GM23338 (cell line): ENCODE results near the gene HCRTR2. TPM values are rescaled to one million over a fixed set of nuclear protein-coding genes. Genes with fewer than 3 reads are reported as not detected.
"Not testable (repeated sequence)": the region's sequence is repeated elsewhere in the genome, so short reads cannot be mapped to it uniquely, and the experiment has no call there.

Experiments
- ATAC-seq: fragments of 200-7000 bp; cut with Tn5 transposase; 3 replicates; pipeline ENCODE4 v1.9.1; 2020
- DNase-seq: peaks from one replicate; pipeline ENCODE4 v3.0.0-alpha.2; 2015; ENCODE audit warnings: low spot score
- H2AFZ ChIP-seq: fragments of 200-600 bp; sonication (generic); 2 replicates; pipeline ENCODE4 v1.8.0; 2016; ENCODE audit warnings: antibody characterized with exemption, mild to moderate bottlenecking, moderate library complexity
- H3F3A ChIP-seq: fragments of 200-600 bp; sonication (generic); replicated peaks from 2 replicates; pipeline ENCODE4 v1.8.0; 2017; ENCODE audit warnings: antibody characterized with exemption, mixed run types, low read depth
- H3K27ac ChIP-seq: fragments of 200-600 bp; sonication (generic); 2 replicates; pipeline ENCODE4 v1.6.1; 2016; ENCODE audit warnings: low read depth
- H3K27me3 ChIP-seq: fragments of 200-600 bp; sonication (generic); 2 replicates; pipeline ENCODE4 v1.8.0; 2016; ENCODE audit warnings: mild to moderate bottlenecking, mixed run types, moderate library complexity; ENCODE audit not compliant: insufficient read depth
- H3K36me3 ChIP-seq: fragments of 200-600 bp; sonication (generic); 2 replicates; pipeline ENCODE4 v1.8.0; 2016; ENCODE audit warnings: mild to moderate bottlenecking; ENCODE audit not compliant: insufficient read depth
- H3K4me1 ChIP-seq: fragments of 200-600 bp; sonication (generic); 2 replicates; pipeline ENCODE4 v1.8.0; 2016; ENCODE audit warnings: mild to moderate bottlenecking, moderate library complexity; ENCODE audit not compliant: insufficient read depth
- H3K4me2 ChIP-seq: fragments of 200-600 bp; sonication (generic); 2 replicates; pipeline ENCODE4 v1.7.1; 2017; ENCODE audit warnings: mixed run types
- H3K4me3 ChIP-seq: fragments of 200-600 bp; sonication (generic); 2 replicates; pipeline ENCODE4 v1.6.1; 2016; ENCODE audit warnings: mixed run types
- H3K79me2 ChIP-seq: fragments of 200-600 bp; sonication (generic); replicated peaks from 2 replicates; pipeline ENCODE4 v1.8.0; 2017; ENCODE audit warnings: mild to moderate bottlenecking; ENCODE audit not compliant: insufficient read depth
- H3K9me2 ChIP-seq: fragments of 200-600 bp; sonication (generic); 2 replicates; pipeline ENCODE4 v1.8.0; 2017; ENCODE audit not compliant: insufficient read depth
- H4K20me1 ChIP-seq: fragments of 200-600 bp; sonication (generic); replicated peaks from 2 replicates; pipeline ENCODE4 v1.8.0; 2017; ENCODE audit warnings: mild to moderate bottlenecking; ENCODE audit not compliant: insufficient read depth
- H3K27ac Mint-ChIP-seq: 2 replicates; pipeline ENCODE4 v1.8.0; 2020; ENCODE audit warnings: inconsistent platforms, mild to moderate bottlenecking, moderate library complexity, mixed read lengths
- H3K27me3 Mint-ChIP-seq: 3 replicates; pipeline ENCODE4 v1.8.0; 2022; ENCODE audit warnings: low read depth, mild to moderate bottlenecking, moderate library complexity, mixed read lengths, inconsistent platforms; ENCODE audit not compliant: insufficient read depth, poor library complexity
- H3K36me3 Mint-ChIP-seq: 3 replicates; pipeline ENCODE4 v1.8.0; 2021; ENCODE audit warnings: low read depth, mild to moderate bottlenecking, inconsistent platforms, moderate library complexity, mixed read lengths
- H3K4me1 Mint-ChIP-seq: 3 replicates; pipeline ENCODE4 v1.8.0; 2020; ENCODE audit warnings: mild to moderate bottlenecking, inconsistent platforms, mixed read lengths
- H3K4me3 Mint-ChIP-seq: 3 replicates; pipeline ENCODE4 v1.8.0; 2021; ENCODE audit warnings: moderate library complexity, mild to moderate bottlenecking, inconsistent platforms, mixed read lengths
- H3K9me3 Mint-ChIP-seq: 3 replicates; pipeline ENCODE4 v1.8.0; 2020; ENCODE audit warnings: moderate library complexity, mild to moderate bottlenecking, inconsistent platforms, mixed read lengths
- ETS1 ChIP-seq: IDR thresholded peaks from 2 replicates; pipeline ENCODE4 v1.6.1; 2016; ENCODE audit warnings: antibody characterized with exemption
- EZH2 ChIP-seq: fragments of 200-600 bp; sonication (generic); IDR thresholded peaks from one replicate; pipeline ENCODE4 v1.8.0; 2017; ENCODE audit warnings: antibody characterized with exemption, mild to moderate bottlenecking, low read depth; ENCODE audit not compliant: unreplicated experiment
- EZH2phosphoT487 ChIP-seq: fragments of 200-600 bp; sonication (generic); IDR thresholded peaks from one replicate; pipeline ENCODE4 v1.8.1; 2018; ENCODE audit warnings: antibody characterized with exemption; ENCODE audit not compliant: unreplicated experiment
- JUNB ChIP-seq: IDR thresholded peaks from one replicate; pipeline ENCODE4 v1.6.1; 2016; ENCODE audit warnings: antibody characterized with exemption; ENCODE audit not compliant: unreplicated experiment
- NANOG ChIP-seq: IDR thresholded peaks from 2 replicates; pipeline ENCODE4 v1.6.1; 2016; ENCODE audit warnings: antibody characterized with exemption, borderline replicate concordance
- REST ChIP-seq: IDR thresholded peaks from one replicate; pipeline ENCODE4 v1.6.1; 2018; ENCODE audit warnings: antibody characterized with exemption; ENCODE audit not compliant: unreplicated experiment
- STAT1 ChIP-seq: IDR thresholded peaks from one replicate; pipeline ENCODE4 v1.6.1; 2016; ENCODE audit warnings: antibody characterized with exemption; ENCODE audit not compliant: unreplicated experiment
- ZNF114 ChIP-seq: fragments of 250-450 bp; sonication (Bioruptor Pico); IDR thresholded peaks from 2 replicates; pipeline ENCODE4 v1.5.0; 2020; ENCODE audit warnings: mild to moderate bottlenecking, moderate library complexity
- ZNF331 ChIP-seq: fragments of 250-450 bp; sonication (Bioruptor Pico); IDR thresholded peaks from 2 replicates; pipeline ENCODE4 v1.5.0; 2020; ENCODE audit warnings: low read depth, mild to moderate bottlenecking, moderate library complexity
- polyA plus RNA-seq: library from polyadenylated mRNA; unstranded; fragments of >200 nt; fragmentation: Nextera tagmentation; extraction: Ambion mirVana; gene quantifications from 2 replicates; pipeline ENCODE4 v1.2.1, GENCODE V29; 2016
- total RNA-seq: library from RNA; depleted of rRNA; stranded (reverse); fragments of >200 nt; shearing (Covaris generic); gene quantifications from 2 replicates; pipeline ENCODE4 v1.2.3, GENCODE V29; 2014

The HCRTR2 gene
- total and polyA plus RNA-seq, 2 experiments from 2014 or later: 0.15 TPM; not detected in 1

GRCh38 chr6:55153284-55153683 lies 21.0 kb upstream of the HCRTR2 start:
- H3F3A ChIP-seq: no peaks in the 10 kb centered on the region
- H3K4me3 ChIP-seq: no peak overlapping the region
- H3K4me1 ChIP-seq: no peaks in the 10 kb centered on the region
- H3K4me3 Mint-ChIP-seq: no peak overlapping the region
- H3K4me1 Mint-ChIP-seq: no peaks in the 10 kb centered on the region
- H3K27me3 ChIP-seq: no peaks in the 10 kb centered on the region
- H3K9me3 Mint-ChIP-seq: peaks cover 9% of the 10 kb centered on the region; the same call in 1 of the 3 replicates
- no peaks in the 10 kb centered on the region for H3K9me2 ChIP-seq
- H3K36me3 Mint-ChIP-seq: no peaks in the 10 kb centered on the region; the same call in 2 of the 3 replicates
- DNase-seq (no peak), ATAC-seq (no peak)
- TF ChIP-seq EZH2: no peak
- no peak for TF ChIP-seq STAT1
- H3K4me2 ChIP-seq: no peak overlapping the region
- H3K27ac ChIP-seq: no peak overlapping the region
- H3K79me2 ChIP-seq: no peaks in the 10 kb centered on the region
- no peak overlapping the region for H3K27ac Mint-ChIP-seq
- H4K20me1 ChIP-seq: no peaks in the 10 kb centered on the region
- no peaks in the 10 kb centered on the region for H3K36me3 ChIP-seq
- no peaks in the 10 kb centered on the region for H3K27me3 Mint-ChIP-seq
- no peak overlapping the region for H2AFZ ChIP-seq

GRCh38 chr6:55158784-55159183 lies 15.5 kb upstream of the HCRTR2 start:
- H2AFZ ChIP-seq, H3K9me3 Mint-ChIP-seq, ATAC-seq, H3K9me2 ChIP-seq, H3K4me3 Mint-ChIP-seq, H3K27ac Mint-ChIP-seq, H4K20me1 ChIP-seq, H3K27ac ChIP-seq, H3K27me3 ChIP-seq, H3F3A ChIP-seq, H3K36me3 ChIP-seq, H3K4me1 Mint-ChIP-seq, H3K79me2 ChIP-seq, H3K4me2 ChIP-seq, H3K36me3 Mint-ChIP-seq, H3K4me1 ChIP-seq, H3K27me3 Mint-ChIP-seq, H3K4me3 ChIP-seq, DNase-seq: not testable (repeated sequence)

- Mint-ChIP-seq H3K9me3 (peaks cover 3% of the 10 kb centered on the region; the same call in 1 of the 3 replicates), H3K27me3 (no peaks in the 10 kb centered on the region), H3K27ac (no peak overlapping the region), H3K4me1 (no peaks in the 10 kb centered on the region), H3K36me3 (no peaks in the 10 kb centered on the region), H3K4me3 (no peak overlapping the region)
- no peak overlapping the region; the same call in 1 of the 2 replicates for H2AFZ ChIP-seq
- ATAC-seq (no peak), DNase-seq (no peak)
- TF ChIP-seq EZH2: no peak
- TF ChIP-seq JUNB: no peak
- no peak for TF ChIP-seq ZNF331 (CRISPR knock-in tag)
- no peak for TF ChIP-seq ETS1
- no peak for TF ChIP-seq REST
- no peak for TF ChIP-seq EZH2phosphoT487
- no peak for TF ChIP-seq NANOG
- no peak for TF ChIP-seq ZNF114 (CRISPR knock-in tag)
- H3F3A ChIP-seq: no peaks in the 10 kb centered on the region
- H4K20me1 ChIP-seq: no peaks in the 10 kb centered on the region
- H3K4me2 ChIP-seq: no peak overlapping the region
- no peaks in the 10 kb centered on the region for H3K36me3 ChIP-seq
- H3K27ac ChIP-seq: no peak overlapping the region
- no peaks in the 10 kb centered on the region for H3K4me1 ChIP-seq
- H3K27me3 ChIP-seq: peaks cover 3% of the 10 kb centered on the region; the same call in 1 of the 2 replicates
- H3K4me3 ChIP-seq: no peak overlapping the region
- H3K9me2 ChIP-seq: no peaks in the 10 kb centered on the region
- no peaks in the 10 kb centered on the region for H3K79me2 ChIP-seq
Measured at GRCh38 chr6:55167860-55168259, 6.5 kb upstream of the HCRTR2 start.
